Neural cell (in vitro differentiated cells): ENCODE results near the gene ABO. TPM values are rescaled to one million over a fixed set of nuclear protein-coding genes. Genes with fewer than 3 reads are reported as not detected.

Source experiments
- H2AFZ ChIP-seq: fragments of 200-600, 300-800 bp; sonication (generic), shearing (Covaris generic); 2 replicates; pipeline ENCODE4 v1.6.0; 2014; ENCODE audit warnings: low read depth, mild to moderate bottlenecking, antibody characterized with exemption, low read length, moderate library complexity
- H3F3A ChIP-seq: fragments of 200-600 bp; shearing (Covaris generic); 2 replicates; pipeline ENCODE4 v1.6.1; 2016; ENCODE audit warnings: mild to moderate bottlenecking, moderate library complexity, mixed read lengths, antibody characterized with exemption, low read length; ENCODE audit not compliant: insufficient read depth, poor library complexity, severe bottlenecking
- H3K27ac ChIP-seq: fragments of 200-600, 300-800 bp; sonication (generic), shearing (Covaris generic); 2 replicates; pipeline ENCODE4 v1.5.1; 2014; ENCODE audit warnings: mild to moderate bottlenecking, low read length, moderate library complexity
- H3K27me3 ChIP-seq: fragments of 300-800, 200-600 bp; sonication (generic), shearing (Covaris generic); 2 replicates; pipeline ENCODE4 v1.6.0; 2014; ENCODE audit warnings: mild to moderate bottlenecking, low read depth, low read length, moderate library complexity; ENCODE audit not compliant: insufficient read depth
- H3K36me3 ChIP-seq: fragments of 300-800, 200-600 bp; sonication (generic), shearing (Covaris generic); 2 replicates; pipeline ENCODE4 v1.5.1; 2014; ENCODE audit warnings: mild to moderate bottlenecking, antibody characterized with exemption, low read length, moderate library complexity; ENCODE audit not compliant: insufficient read depth
- H3K4me2 ChIP-seq: fragments of 300-800, 200-600 bp; sonication (generic), shearing (Covaris generic); 2 replicates; pipeline ENCODE4 v1.6.0; 2014; ENCODE audit warnings: mild to moderate bottlenecking, low read length
- H3K4me3 ChIP-seq: fragments of 300-800, 200-600 bp; sonication (generic), shearing (Covaris generic); 2 replicates; pipeline ENCODE4 v1.5.1; 2014; ENCODE audit warnings: mild to moderate bottlenecking, low read length, moderate library complexity
- H3K79me2 ChIP-seq: fragments of 200-600 bp; shearing (Covaris generic); replicated peaks from 2 replicates; pipeline ENCODE4 v1.6.0; 2014; ENCODE audit warnings: mild to moderate bottlenecking, low read length, moderate library complexity; ENCODE audit not compliant: insufficient read depth
- H3K9ac ChIP-seq: fragments of 300-800, 200-600 bp; sonication (generic), shearing (Covaris generic); 2 replicates; pipeline ENCODE4 v1.6.1; 2016; ENCODE audit warnings: mild to moderate bottlenecking, low read length, mixed read lengths
- H3K9me2 ChIP-seq: fragments of 200-600 bp; shearing (Covaris generic); 2 replicates; pipeline ENCODE4 v1.6.1; 2016; ENCODE audit warnings: mild to moderate bottlenecking, low read length, mixed read lengths; ENCODE audit not compliant: insufficient read depth
- H3K9me3 ChIP-seq: fragments of 200-600, 300-800 bp; sonication (generic), shearing (Covaris generic); 2 replicates; pipeline ENCODE4 v1.6.1; 2016; ENCODE audit warnings: mild to moderate bottlenecking, mixed run types, low read length, moderate library complexity, mixed read lengths
- H4K20me1 ChIP-seq: fragments of 200-600 bp; shearing (Covaris generic); 2 replicates; pipeline ENCODE4 v1.6.1; 2016; ENCODE audit warnings: mild to moderate bottlenecking, mixed run types; ENCODE audit not compliant: insufficient read depth
- CTCF ChIP-seq: fragments of 450-650 bp; IDR thresholded peaks from 2 replicates; pipeline ENCODE4 v1.5.1; 2014; ENCODE audit warnings: antibody characterized with exemption, mild to moderate bottlenecking, moderate library complexity; ENCODE audit not compliant: poor library complexity, severe bottlenecking
- EP300 ChIP-seq: fragments of 450-650 bp; conservative IDR thresholded peaks from 2 replicates; pipeline ENCODE4 v1.6.1; 2014; ENCODE audit warnings: antibody characterized with exemption, mild to moderate bottlenecking, moderate library complexity; ENCODE audit not compliant: poor library complexity, severe bottlenecking
- EZH2 ChIP-seq: fragments of 200-600, 300-800 bp; shearing (Covaris generic), sonication (generic); IDR thresholded peaks from 2 replicates; pipeline ENCODE4 v1.6.1; 2014; ENCODE audit warnings: antibody characterized with exemption, low read length, borderline replicate concordance, mild to moderate bottlenecking; ENCODE audit not compliant: insufficient read depth, poor library complexity, severe bottlenecking
- MXI1 ChIP-seq: fragments of 450-650 bp; conservative IDR thresholded peaks from 2 replicates; pipeline ENCODE4 v1.6.1; 2014; ENCODE audit warnings: antibody characterized with exemption, mild to moderate bottlenecking; ENCODE audit not compliant: poor library complexity, severe bottlenecking
- POLR2AphosphoS5 ChIP-seq: IDR thresholded peaks from 2 replicates; pipeline ENCODE4 v1.6.1; 2012
- RAD21 ChIP-seq: fragments of 450-650 bp; conservative IDR thresholded peaks from 2 replicates; pipeline ENCODE4 v1.6.1; 2014; ENCODE audit warnings: antibody characterized with exemption, mild to moderate bottlenecking, moderate library complexity
- REST ChIP-seq: IDR thresholded peaks from 2 replicates; pipeline ENCODE4 v1.6.1; 2012; ENCODE audit warnings: borderline replicate concordance
- SMC3 ChIP-seq: fragments of 450-650 bp; conservative IDR thresholded peaks from 2 replicates; pipeline ENCODE4 v1.6.1; 2014; ENCODE audit warnings: antibody characterized with exemption, mild to moderate bottlenecking, moderate library complexity; ENCODE audit not compliant: poor library complexity
- TAF1 ChIP-seq: IDR thresholded peaks from 2 replicates; pipeline ENCODE4 v1.6.1; 2012; ENCODE audit warnings: low read depth
- polyA plus RNA-seq: library from polyadenylated mRNA; depleted of rRNA; stranded (reverse); fragments of >200 nt; gene quantifications from 2 replicates; pipeline ENCODE4 v1.2.3, GENCODE V29; 2014

The ABO gene
- polyA plus RNA-seq, 1 donor from 2014 or later: not detected

- no peaks in the 10 kb centered on the region for H3K9me3 ChIP-seq
- no peaks in the 10 kb centered on the region for H3F3A ChIP-seq
- peaks cover 5% of the 10 kb centered on the region for H3K27me3 ChIP-seq
- no peaks in the 10 kb centered on the region for H3K79me2 ChIP-seq
- H2AFZ ChIP-seq: no peak overlapping the region
- no peak overlapping the region for H3K4me3 ChIP-seq
- H3K9me2 ChIP-seq: no peaks in the 10 kb centered on the region
- TF ChIP-seq CTCF: no peak
- H4K20me1 ChIP-seq: no peaks in the 10 kb centered on the region
- no peak overlapping the region for H3K4me2 ChIP-seq
- H3K9ac ChIP-seq: no peak overlapping the region
- no peak overlapping the region for H3K27ac ChIP-seq
- no peaks in the 10 kb centered on the region for H3K36me3 ChIP-seq
Observed at GRCh38 chr9:133268335-133269056, 6.5 kb downstream of the ABO start.

- H3K27me3 ChIP-seq: no peaks in the 10 kb centered on the region
- no peak overlapping the region for H2AFZ ChIP-seq
- no peak overlapping the region for H3K4me2 ChIP-seq
- H4K20me1 ChIP-seq: no peaks in the 10 kb centered on the region
- H3K9ac ChIP-seq: no peak overlapping the region
- no peaks in the 10 kb centered on the region for H3K36me3 ChIP-seq
- TF ChIP-seq RAD21: no peak
- TF ChIP-seq EZH2: no peak
- no peak for TF ChIP-seq POLR2AphosphoS5
- TF ChIP-seq TAF1: no peak
- no peak for TF ChIP-seq REST
- no peak for TF ChIP-seq EP300
- TF ChIP-seq CTCF: no peak
- TF ChIP-seq MXI1: no peak
- no peak for TF ChIP-seq SMC3
- H3F3A ChIP-seq: no peaks in the 10 kb centered on the region
- H3K79me2 ChIP-seq: no peaks in the 10 kb centered on the region
- H3K9me3 ChIP-seq: no peaks in the 10 kb centered on the region
- H3K9me2 ChIP-seq: no peaks in the 10 kb centered on the region
- H3K4me3 ChIP-seq: no peak overlapping the region
- H3K27ac ChIP-seq: no peak overlapping the region
Observed at GRCh38 chr9:133264235-133264764, 10.7 kb downstream of the ABO start.
